GM12892 (cell line): ENCODE measurements around the gene COX4I2.

Experiments used
- POLR2A ChIP-seq: IDR thresholded peaks from 2 replicates; pipeline ENCODE4 v1.6.1; 2011; ENCODE audit warnings: low read depth, low read length, control low read depth
- POLR2AphosphoS5 ChIP-seq: IDR thresholded peaks from 2 replicates; pipeline ENCODE4 v1.6.1; 2011; ENCODE audit warnings: low read depth, low read length, control low read depth
- TAF1 ChIP-seq: IDR thresholded peaks from 2 replicates; pipeline ENCODE4 v1.6.1; 2011; ENCODE audit warnings: low read depth, mild to moderate bottlenecking, control low read depth, low read length, borderline replicate concordance

GRCh38 chr20:31677553-31678260, 40.0 kb downstream of the COX4I2 start:
- TF ChIP-seq POLR2AphosphoS5 = no peak
- TF ChIP-seq POLR2A = no peak
- no peak for TF ChIP-seq TAF1
